Caki2 (cell line): ENCODE measurements around the gene MRTFA. TPM values are rescaled to one million over a fixed set of nuclear protein-coding genes. Genes with fewer than 3 reads are reported as not detected.

Source experiments
- DNase-seq: peaks from one replicate; pipeline ENCODE4 v3.0.0-alpha.2; 2015; ENCODE audit warnings: low read depth
- in situ Hi-C: cut with HindIII; loops from 2 replicates; pipeline ENCODE4 v1.10.0; 2016; ENCODE audit warnings: low sequenced_read_pairs, low pct_unique_long_range_greater_than_20kb, mixed read lengths
- total RNA-seq: library from RNA; depleted of rRNA; stranded (reverse); fragments of >200 nt; shearing (Covaris generic); gene quantifications from 2 replicates; pipeline ENCODE4 v1.2.3, GENCODE V29; 2014; ENCODE audit warnings: low replicate concordance

MRTFA gene
- total RNA-seq, 1 experiment from 2014 or later: 24.6 TPM

GRCh38 chr22:40441761-40442390 lies 194.6 kb downstream of the MRTFA start:
- no peak for DNase-seq
- in situ Hi-C loops: no loop called here

GRCh38 chr22:40436505-40437431 lies 199.8 kb downstream of the MRTFA start:
- in situ Hi-C loops: loop anchor here (5.0 kb wide), 1 partner anchor 211 kb away; no protein-coding TSS in a partner anchor
- DNase-seq: peak; percentile 68

- no peak for DNase-seq
- in situ Hi-C loops: loop anchor here (5.0 kb wide), 1 partner anchor 213 kb away; no protein-coding TSS in a partner anchor
Measured at GRCh38 chr22:40434745-40435144, 201.8 kb downstream of the MRTFA start.

- DNase-seq: no peak
- in situ Hi-C loops: no loop called here
Measured at GRCh38 chr22:40434106-40434505, 202.4 kb downstream of the MRTFA start.

GRCh38 chr22:40433416-40434090 lies 203.0 kb downstream of the MRTFA start:
- in situ Hi-C loops: no loop called here
- no peak for DNase-seq

- no peak for DNase-seq
- in situ Hi-C loops: no loop called here
Measured at GRCh38 chr22:40432625-40433024, 203.9 kb downstream of the MRTFA start.

GRCh38 chr22:40432157-40432556 lies 204.4 kb downstream of the MRTFA start:
- in situ Hi-C loops: no loop called here
- no peak for DNase-seq

GRCh38 chr22:40430991-40431390 lies 205.5 kb downstream of the MRTFA start:
- in situ Hi-C loops: no loop called here
- DNase-seq: no peak

GRCh38 chr22:40429481-40429880 lies 207.0 kb downstream of the MRTFA start:
- in situ Hi-C loops: no loop called here
- no peak for DNase-seq

GRCh38 chr22:40428796-40429195 lies 207.7 kb downstream of the MRTFA start:
- DNase-seq: no peak
- in situ Hi-C loops: no loop called here

- in situ Hi-C loops: no loop called here
- peak; percentile 18 for DNase-seq
Measured at GRCh38 chr22:40426594-40427333, 209.8 kb downstream of the MRTFA start.

GRCh38 chr22:40425082-40425481 lies 211.4 kb downstream of the MRTFA start:
- in situ Hi-C loops: no loop called here

GRCh38 chr22:40423882-40424640 lies 212.5 kb downstream of the MRTFA start:
- in situ Hi-C loops: no loop called here
- no peak for DNase-seq

More at GRCh38 chr22:40425082-40425481, 211.4 kb downstream of the MRTFA start:
- DNase-seq: no peak

- in situ Hi-C loops: no loop called here
- no peak for DNase-seq
Measured at GRCh38 chr22:40423310-40423688, 213.2 kb downstream of the MRTFA start.

GRCh38 chr22:40422558-40423309 lies 213.8 kb downstream of the MRTFA start:
- in situ Hi-C loops: no loop called here
- no peak for DNase-seq

- in situ Hi-C loops: no loop called here
- no peak for DNase-seq
Measured at GRCh38 chr22:40421941-40422340, 214.6 kb downstream of the MRTFA start.

- no peak for DNase-seq
- in situ Hi-C loops: no loop called here
Measured at GRCh38 chr22:40421082-40421350, 215.5 kb downstream of the MRTFA start.
